ENCODE measurements around the gene MIB2.

GRCh38 chr1:1616838-1617237, 1.5 kb downstream of the MIB2 start:
- TF ChIP-seq CTCF (IDR thresholded peaks at IDR 0.05) (no peak), POLR2A (IDR thresholded peaks at IDR 0.05) (no peak)

All from lower leg skin (tissue), 3 donors.